Breast epithelium (tissue), 4 donors: ENCODE data around the gene PPP2R2D. TPM values are rescaled to one million over a fixed set of nuclear protein-coding genes. Genes with fewer than 3 reads are reported as not detected.

Experiments
- DNase-seq, 2 donors: peaks; one replicate each; pipeline ENCODE4 v3.0.0-alpha.2; 2019; ENCODE audit warnings: low spot score in 2 of 2
- H3K27ac ChIP-seq, 2 donors: fragments of 200-600 bp; sonication (generic) in 1 of 2; one replicate each; pipeline ENCODE4 v1.5.1; 2016 to 2019; ENCODE audit warnings: mild to moderate bottlenecking in 1 of 2
- H3K27me3 ChIP-seq, 2 donors: fragments of 200-600 bp; sonication (generic) in 1 of 2; one replicate each; pipeline versions ENCODE4 v1.5.1 to v1.6.0; 2017 to 2019; ENCODE audit warnings: control low read depth in 1 of 2, mild to moderate bottlenecking in 1 of 2
- H3K36me3 ChIP-seq: fragments of 200-600 bp; one replicate; pipeline ENCODE4 v1.5.1; 2019
- H3K4me1 ChIP-seq, 2 donors: fragments of 200-600 bp; sonication (generic); one replicate each; pipeline ENCODE4 v1.5.1; 2016 to 2019; ENCODE audit warnings: control low read depth in 1 of 2
- H3K4me3 ChIP-seq, 3 donors: fragments of 200-600 bp; sonication (generic); 1 replicate in 2 of 3; 2 replicates in 1 of 3; pipeline ENCODE4 v1.5.1; 2016 to 2019; ENCODE audit warnings: mild to moderate bottlenecking in 3 of 3, moderate library complexity in 2 of 3
- H3K9me3 ChIP-seq, 2 donors: fragments of 200-600 bp; sonication (generic) in 1 of 2; one replicate each; pipeline ENCODE4 v1.5.1; 2016 to 2019; ENCODE audit warnings: control low read depth in 1 of 2
- POLR2A ChIP-seq: fragments of 450-650 bp; IDR thresholded peaks from one replicate; pipeline ENCODE4 v1.6.1; 2016; ENCODE audit warnings: antibody characterized with exemption, mild to moderate bottlenecking, moderate library complexity
- POLR2AphosphoS5 ChIP-seq, 3 donors: sonication (generic); formaldehyde crosslinking; IDR thresholded peaks; one replicate each; pipeline ENCODE4 v1.6.1; 2017; ENCODE audit warnings: antibody characterized with exemption in 3 of 3
- intact Hi-C: fragments of 100-400 bp; cut with DNase I; formaldehyde crosslinking; loops from one replicate; pipeline ENCODE4 v1.15.1; 2023; ENCODE audit warnings: low total_unique reads
- total RNA-seq, 3 donors: library from RNA; depleted of rRNA; stranded (reverse); fragments of >200 nt; gene quantifications; one replicate each; pipeline ENCODE4 v1.1.0, GENCODE V29; 2016
- TF ChIP-seq, protein P1 (sequence below), 3 donors: fragments of 450-650 bp; IDR thresholded peaks; one replicate each; pipeline ENCODE4 v1.5.1; 2016 to 2017; ENCODE audit warnings: antibody characterized with exemption in 3 of 3, mild to moderate bottlenecking in 3 of 3, moderate library complexity in 3 of 3

Gene PPP2R2D
- total RNA-seq, 3 donors from 2014 or later = 33.0 to 51.8 (median 44.1) TPM

DNA sequence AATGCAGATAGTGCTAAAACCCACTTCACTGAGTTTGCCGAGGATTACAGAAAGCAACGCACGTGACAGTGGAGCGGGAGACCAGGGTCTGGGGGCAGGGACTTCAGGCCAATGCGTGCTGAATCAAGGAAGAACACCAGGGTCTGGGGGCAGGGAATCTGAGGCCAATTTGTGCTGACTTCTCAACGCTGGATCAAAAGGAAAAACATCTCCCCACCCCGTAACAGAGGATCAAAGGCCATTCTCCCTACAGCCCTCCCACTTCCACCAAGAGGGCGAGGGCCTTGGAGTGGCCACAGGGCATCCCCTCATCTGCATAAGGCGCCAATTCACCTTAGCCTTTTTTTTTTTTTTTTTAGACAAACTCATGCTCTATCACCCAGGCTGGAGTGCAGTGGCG, 103.2 kb downstream of the PPP2R2D start:
- no peaks in the 10 kb centered on the region for H3K36me3 ChIP-seq
- intact Hi-C loops = no loop called here
- TF ChIP-seq POLR2A (no peak), POLR2AphosphoS5 (IDR thresholded peaks at IDR 0.05) (no peak)
- TF ChIP-seq, protein P1, sequence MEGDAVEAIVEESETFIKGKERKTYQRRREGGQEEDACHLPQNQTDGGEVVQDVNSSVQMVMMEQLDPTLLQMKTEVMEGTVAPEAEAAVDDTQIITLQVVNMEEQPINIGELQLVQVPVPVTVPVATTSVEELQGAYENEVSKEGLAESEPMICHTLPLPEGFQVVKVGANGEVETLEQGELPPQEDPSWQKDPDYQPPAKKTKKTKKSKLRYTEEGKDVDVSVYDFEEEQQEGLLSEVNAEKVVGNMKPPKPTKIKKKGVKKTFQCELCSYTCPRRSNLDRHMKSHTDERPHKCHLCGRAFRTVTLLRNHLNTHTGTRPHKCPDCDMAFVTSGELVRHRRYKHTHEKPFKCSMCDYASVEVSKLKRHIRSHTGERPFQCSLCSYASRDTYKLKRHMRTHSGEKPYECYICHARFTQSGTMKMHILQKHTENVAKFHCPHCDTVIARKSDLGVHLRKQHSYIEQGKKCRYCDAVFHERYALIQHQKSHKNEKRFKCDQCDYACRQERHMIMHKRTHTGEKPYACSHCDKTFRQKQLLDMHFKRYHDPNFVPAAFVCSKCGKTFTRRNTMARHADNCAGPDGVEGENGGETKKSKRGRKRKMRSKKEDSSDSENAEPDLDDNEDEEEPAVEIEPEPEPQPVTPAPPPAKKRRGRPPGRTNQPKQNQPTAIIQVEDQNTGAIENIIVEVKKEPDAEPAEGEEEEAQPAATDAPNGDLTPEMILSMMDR (IDR thresholded peaks at IDR 0.05) = no peak

DNA sequence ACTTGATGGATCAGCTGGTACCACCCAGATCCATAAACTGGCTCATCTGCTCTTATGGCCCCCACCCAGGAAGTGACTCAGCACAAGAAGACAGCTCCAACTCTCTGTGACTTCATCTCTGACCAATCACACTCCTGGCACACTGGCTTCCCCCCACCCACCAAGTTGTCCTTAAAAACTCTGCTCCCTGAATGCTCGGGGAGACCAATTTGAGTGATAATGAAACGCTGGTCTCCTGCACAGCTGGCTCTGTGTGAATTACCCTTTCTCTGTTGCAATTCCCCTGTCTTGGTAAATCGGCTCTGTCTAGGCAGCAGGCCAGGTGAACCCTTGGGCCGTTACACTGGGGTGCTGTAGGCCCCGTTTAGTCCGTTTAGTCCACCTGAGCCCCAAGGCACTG, 104.3 kb downstream of the PPP2R2D start:
- TF ChIP-seq POLR2A (no peak), POLR2AphosphoS5 (IDR thresholded peaks at IDR 0.05) (no peak)
- TF ChIP-seq, protein P1 (IDR thresholded peaks at IDR 0.05) = no peak

More for the DNA sequence above, 103.2 kb downstream of the PPP2R2D start:
- Histone ChIP-seq H3K4me3 (no peak overlapping the region), H3K9me3 (no peaks in the 10 kb centered on the region), H3K27me3 (no peaks in the 10 kb centered on the region), H3K4me1 (no peaks in the 10 kb centered on the region), H3K27ac (no peak overlapping the region)
- no peak for DNase-seq

DNA sequence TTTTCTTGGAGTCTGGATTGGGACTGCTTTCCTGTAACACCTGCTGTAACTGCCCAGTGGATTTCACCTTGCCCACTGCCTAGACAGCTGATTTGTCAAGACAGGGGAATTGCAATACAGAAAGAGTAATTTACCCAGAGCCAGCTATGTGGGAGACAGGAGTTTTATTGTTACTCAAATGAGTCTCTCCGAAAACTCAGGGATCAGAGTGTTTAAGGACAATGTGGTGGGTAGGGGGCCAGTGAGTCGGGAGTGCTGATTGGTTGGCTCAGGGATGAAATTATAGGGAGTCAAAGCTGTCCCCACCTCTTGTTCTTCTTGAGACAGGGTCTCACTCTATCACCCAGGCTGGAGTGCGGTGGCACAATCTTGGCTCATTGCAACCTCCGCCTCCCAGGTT, 106.2 kb downstream of the PPP2R2D start:
- H3K27me3 ChIP-seq = no peaks in the 10 kb centered on the region
- intact Hi-C loops = no loop called here
- H3K27ac ChIP-seq = no peak overlapping the region
- DNase-seq = no peak
- H3K36me3 ChIP-seq = no peaks in the 10 kb centered on the region
- no peaks in the 10 kb centered on the region for H3K4me1 ChIP-seq
- no peak for TF ChIP-seq POLR2A
- TF ChIP-seq POLR2AphosphoS5 (IDR thresholded peaks at IDR 0.05) = no peak
- TF ChIP-seq, protein P1 (IDR thresholded peaks at IDR 0.05) = no peak
- H3K4me3 ChIP-seq = no peak overlapping the region
- H3K9me3 ChIP-seq = no peaks in the 10 kb centered on the region

More for the DNA sequence above, 104.3 kb downstream of the PPP2R2D start:
- no peaks in the 10 kb centered on the region for H3K27me3 ChIP-seq
- intact Hi-C loops = no loop called here
- no peak overlapping the region for H3K4me3 ChIP-seq
- H3K9me3 ChIP-seq = no peaks in the 10 kb centered on the region
- H3K4me1 ChIP-seq = no peaks in the 10 kb centered on the region
- no peaks in the 10 kb centered on the region for H3K36me3 ChIP-seq
- DNase-seq = no peak
- H3K27ac ChIP-seq = no peak overlapping the region

DNA sequence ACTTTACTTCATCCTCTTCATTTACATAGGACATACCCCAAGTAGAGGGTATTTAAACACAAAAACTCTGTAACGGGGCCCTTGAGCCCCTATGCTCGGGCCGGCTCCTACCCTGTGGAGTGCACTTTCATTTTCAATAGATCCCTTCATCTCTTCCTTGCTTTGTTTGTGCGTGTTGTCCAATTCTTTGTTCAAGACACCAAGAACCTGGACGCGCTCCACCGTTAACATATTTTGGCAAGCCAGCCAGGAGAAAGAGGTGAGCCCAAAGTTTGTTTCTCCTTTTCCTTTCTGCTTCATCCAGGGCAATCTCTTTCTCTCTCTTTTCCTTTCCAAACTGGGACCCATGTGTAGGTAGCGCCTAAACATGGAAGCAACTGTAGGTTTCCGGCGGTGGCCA, 106.9 kb downstream of the PPP2R2D start:
- no peaks in the 10 kb centered on the region for H3K27me3 ChIP-seq
- no peaks in the 10 kb centered on the region for H3K36me3 ChIP-seq
- H3K4me1 ChIP-seq = no peaks in the 10 kb centered on the region
- no peak for TF ChIP-seq POLR2AphosphoS5 (IDR thresholded peaks at IDR 0.05)
- TF ChIP-seq, protein P1 (IDR thresholded peaks at IDR 0.05) = no peak
- no peak for TF ChIP-seq POLR2A
- H3K27ac ChIP-seq = no peak overlapping the region
- H3K9me3 ChIP-seq = no peaks in the 10 kb centered on the region
- no peak overlapping the region for H3K4me3 ChIP-seq
- intact Hi-C loops = no loop called here
- DNase-seq = no peak

Other genes with a start within 250 kb of the PPP2R2D start
- 100 to 1,000 TPM in 2 of 3 donors, 10 to 100 TPM in 1; 81.9 to 235 (median 107) TPM for gene BNIP3, start 80.9 kb downstream of the PPP2R2D start, total RNA-seq
- gene JAKMIP3, start 164.9 kb downstream of the PPP2R2D start, total RNA-seq = 1 to 10 TPM in 1 of 3 donors, under 1 TPM in 2; 0.16 to 1.3 (median 0.98) TPM